IMR-90 (cell line): Measurements from ENCODE around the gene FTO. TPM values are rescaled to one million over a fixed set of nuclear protein-coding genes. Genes with fewer than 3 reads are reported as not detected.

Source experiments
- ATAC-seq: fragments of 200-7000 bp; cut with Tn5 transposase; 2 replicates; pipeline ENCODE4 v1.9.1; 2020; ENCODE audit warnings: low read depth, mild to moderate bottlenecking, moderate library complexity
- BruUV-seq: library from RNA; stranded (reverse); fragments of 400-500 nt; replicated peaks from 2 replicates; lab custom pipeline; 2021; lab: Mats Ljungman, UMichigan
- CTCF ChIA-PET: fragments of 300-600 bp; formaldehyde crosslinking; extraction: SDS; loops from one replicate; lab custom pipeline; 2021; ENCODE audit warnings: antibody characterized with exemption; lab: Yijun Ruan, JAX
- POLR2A ChIA-PET: fragments of 300-600 bp; sonication (Branson Sonifier 250); formaldehyde crosslinking; loops from one replicate; lab custom pipeline; 2022; ENCODE audit warnings: antibody characterized with exemption; ENCODE audit not compliant: unreplicated experiment; lab: Charles Lee
- DNase-seq: peaks from one replicate; pipeline ENCODE4 v3.0.0; 2013
- H2AFZ ChIP-seq: replicated peaks from 2 replicates; pipeline ENCODE3; 2013; ENCODE audit warnings: low read length, mild to moderate bottlenecking; ENCODE audit not compliant: poor library complexity
- H2AK5ac ChIP-seq: 2 replicates; pipeline ENCODE4 v1.6.1; 2013; ENCODE audit warnings: low read depth, low read length, inconsistent platforms
- H2AK9ac ChIP-seq: replicated peaks from 2 replicates; pipeline ENCODE3; 2013; ENCODE audit warnings: mild to moderate bottlenecking, low read depth, low read length, moderate library complexity; ENCODE audit not compliant: poor library complexity
- H2BK120ac ChIP-seq: 2 replicates; pipeline ENCODE4 v1.6.1; 2013; ENCODE audit warnings: low read depth, low read length, inconsistent platforms
- H2BK15ac ChIP-seq: 3 replicates; pipeline ENCODE4 v1.6.1; 2013; ENCODE audit warnings: low read depth, low read length, inconsistent platforms
- H2BK20ac ChIP-seq: 2 replicates; pipeline ENCODE4 v1.6.1; 2013; ENCODE audit warnings: low read depth, mild to moderate bottlenecking, inconsistent platforms, low read length, moderate library complexity
- H2BK5ac ChIP-seq: 2 replicates; pipeline ENCODE4 v1.6.1; 2013; ENCODE audit warnings: mild to moderate bottlenecking, low read depth, low read length, inconsistent platforms; ENCODE audit not compliant: poor library complexity, severe bottlenecking
- H3K14ac ChIP-seq: replicated peaks from 2 replicates; pipeline ENCODE4 v1.6.1; 2013; ENCODE audit warnings: low read depth, low read length, inconsistent platforms
- H3K18ac ChIP-seq: 2 replicates; pipeline ENCODE4 v1.6.1; 2013; ENCODE audit warnings: low read depth, low read length, control low read depth
- H3K23ac ChIP-seq: 2 replicates; pipeline ENCODE4 v1.6.1; 2013; ENCODE audit warnings: low read depth, low read length, inconsistent platforms
- H3K27ac ChIP-seq: 2 replicates; pipeline ENCODE4 v1.5.1; 2013; ENCODE audit warnings: mild to moderate bottlenecking, control low read depth, low read length; ENCODE audit not compliant: insufficient read depth
- H3K27me3 ChIP-seq: 2 replicates; pipeline ENCODE4 v1.6.1; 2013; ENCODE audit warnings: low read length; ENCODE audit not compliant: control insufficient read depth, insufficient read depth
- H3K36me3 ChIP-seq: 2 replicates; pipeline ENCODE4 v1.6.1; 2013; ENCODE audit warnings: low read length, mixed read lengths; ENCODE audit not compliant: control insufficient read depth, insufficient read depth
- H3K4ac ChIP-seq: 2 replicates; pipeline ENCODE4 v1.6.1; 2013; ENCODE audit warnings: low read depth, low read length, inconsistent platforms
- H3K4me1 ChIP-seq: 2 replicates; pipeline ENCODE4 v1.6.1; 2013; ENCODE audit warnings: low read length, mixed read lengths; ENCODE audit not compliant: control insufficient read depth, insufficient read depth
- H3K4me2 ChIP-seq: 2 replicates; pipeline ENCODE4 v1.6.1; 2013; ENCODE audit warnings: low read depth, mild to moderate bottlenecking, control low read depth, low read length, moderate library complexity
- H3K4me3 ChIP-seq: 2 replicates; pipeline ENCODE4 v1.5.1; 2013; ENCODE audit warnings: low read depth, mild to moderate bottlenecking, control low read depth, low read length, moderate library complexity; ENCODE audit not compliant: insufficient read depth
- H3K56ac ChIP-seq: 2 replicates; pipeline ENCODE4 v1.6.1; 2013; ENCODE audit warnings: low read length, inconsistent platforms; ENCODE audit not compliant: insufficient read depth; ENCODE audit errors: extremely low read depth
- H3K79me1 ChIP-seq, 2 experiments: 2 replicates each; pipeline ENCODE4 v1.6.1; 2013; ENCODE audit warnings: low read length in 2 of 2, inconsistent platforms in 1 of 2, low read depth in 1 of 2
- H3K9ac ChIP-seq: 2 replicates; pipeline ENCODE4 v1.6.1; 2013; ENCODE audit warnings: low read depth, low read length, control low read depth
- H3K9me1 ChIP-seq: 2 replicates; pipeline ENCODE4 v1.6.1; 2013; ENCODE audit warnings: low read length, inconsistent platforms; ENCODE audit not compliant: insufficient read depth
- H3K9me3 ChIP-seq: 2 replicates; pipeline ENCODE4 v1.6.1; 2013; ENCODE audit warnings: low read length; ENCODE audit not compliant: control insufficient read depth, insufficient read depth
- H4K20me1 ChIP-seq: 2 replicates; pipeline ENCODE4 v1.6.1; 2013; ENCODE audit warnings: low read length, inconsistent platforms; ENCODE audit not compliant: insufficient read depth
- H4K5ac ChIP-seq: 2 replicates; pipeline ENCODE4 v1.6.1; 2013; ENCODE audit warnings: mild to moderate bottlenecking, low read depth, low read length, control low read depth
- H4K8ac ChIP-seq, 2 experiments: 2 replicates each; pipeline ENCODE4 v1.6.1; 2013; ENCODE audit warnings: low read depth in 2 of 2, low read length in 2 of 2, control low read depth in 1 of 2, inconsistent platforms in 1 of 2
- H4K91ac ChIP-seq: 2 replicates; pipeline ENCODE4 v1.6.1; 2013; ENCODE audit warnings: low read depth, low read length, inconsistent platforms; ENCODE audit not compliant: insufficient read depth
- BHLHE40 ChIP-seq: fragments of 150-350 bp; IDR thresholded peaks from 2 replicates; pipeline ENCODE4 v1.6.1; 2016; ENCODE audit warnings: mild to moderate bottlenecking, low read depth, low read length
- CEBPB ChIP-seq: IDR thresholded peaks from 2 replicates; pipeline ENCODE4 v1.6.1; 2012; ENCODE audit warnings: low read depth, low read length, improper control_type of control experiment
- CHD1 ChIP-seq: IDR thresholded peaks from 2 replicates; pipeline ENCODE4 v1.6.1; 2012; ENCODE audit warnings: low read depth, low read length, improper control_type of control experiment
- FOS ChIP-seq: fragments of 150-350 bp; IDR thresholded peaks from 2 replicates; pipeline ENCODE4 v1.6.1; 2016; ENCODE audit warnings: low read depth, low read length
- MAFK ChIP-seq: IDR thresholded peaks from 2 replicates; pipeline ENCODE4 v1.6.1; 2012; ENCODE audit warnings: low read depth, low read length, improper control_type of control experiment
- MAZ ChIP-seq: IDR thresholded peaks from 2 replicates; pipeline ENCODE4 v1.6.1; 2012; ENCODE audit warnings: low read depth, mild to moderate bottlenecking, low read length, improper control_type of control experiment, moderate library complexity, borderline replicate concordance
- MXI1 ChIP-seq: IDR thresholded peaks from 2 replicates; pipeline ENCODE4 v1.6.1; 2012; ENCODE audit warnings: low read depth, mild to moderate bottlenecking, low read length, moderate library complexity, borderline replicate concordance
- NFE2L2 ChIP-seq: fragments of 150-350 bp; IDR thresholded peaks from 2 replicates; pipeline ENCODE4 v1.6.1; 2016; ENCODE audit warnings: low read depth, mild to moderate bottlenecking, low read length
- POLR2A ChIP-seq: IDR thresholded peaks from 2 replicates; pipeline ENCODE4 v1.6.1; 2012; ENCODE audit warnings: mild to moderate bottlenecking, low read depth, low read length
- RAD21 ChIP-seq: IDR thresholded peaks from 2 replicates; pipeline ENCODE4 v1.6.1; 2012; ENCODE audit warnings: low read length, improper control_type of control experiment
- RCOR1 ChIP-seq: IDR thresholded peaks from 2 replicates; pipeline ENCODE4 v1.6.1; 2012; ENCODE audit warnings: mild to moderate bottlenecking, low read length, improper control_type of control experiment; ENCODE audit not compliant: insufficient replicate concordance
- RFX5 ChIP-seq: IDR thresholded peaks from 2 replicates; pipeline ENCODE4 v1.8.0; 2012; ENCODE audit warnings: low read depth, mild to moderate bottlenecking, low read length, moderate library complexity
- SMC3 ChIP-seq: fragments of 150-350 bp; IDR thresholded peaks from 2 replicates; pipeline ENCODE4 v1.6.1; 2016; ENCODE audit warnings: low read depth, mild to moderate bottlenecking, antibody characterized with exemption, low read length, moderate library complexity
- dilution Hi-C: fragments of 300-500 bp; cut with HindIII; formaldehyde crosslinking; loops from one replicate; pipeline ENCODE4 v1.14.3; 2018; ENCODE audit warnings: low sequenced_read_pairs; ENCODE audit not compliant: unreplicated experiment
- in situ Hi-C: fragments of 300-500 bp; cut with MboI; formaldehyde crosslinking; loops from 3 replicates; pipeline ENCODE4 v1.14.3; 2019; ENCODE audit warnings: low sequenced_read_pairs, inconsistent platforms, mixed read lengths
- intact Hi-C: fragments of 100-400 bp; cut with micrococcal nuclease; formaldehyde crosslinking; loops from 2 replicates; pipeline ENCODE4 v1.10.0; 2022
- polyA plus RNA-seq, 3 experiments: library from polyadenylated mRNA; depleted of rRNA; stranded (reverse); fragments of >200 nt; gene quantifications; 2 replicates each; pipeline ENCODE4 v1.2.3, GENCODE V29; 2012; ENCODE audit warnings: low replicate concordance in 1 of 3
- total RNA-seq: library from RNA; depleted of rRNA; stranded (reverse); fragments of >200 nt; gene quantifications from 2 replicates; pipeline ENCODE4 v1.2.3, GENCODE V29; 2012
- TF ChIP-seq, protein P1 (sequence below): fragments of 150-350 bp; IDR thresholded peaks from 2 replicates; pipeline ENCODE4 v1.6.1; 2017; ENCODE audit warnings: mild to moderate bottlenecking, antibody characterized with exemption, low read length, low read depth
- TF ChIP-seq, protein P2 (sequence below): conservative IDR thresholded peaks from 2 replicates; pipeline ENCODE4 v1.5.1; 2012; ENCODE audit warnings: mild to moderate bottlenecking, low read depth, low read length, improper control_type of control experiment
- TF ChIP-seq, protein P3 (sequence below): fragments of 150-350 bp; IDR thresholded peaks from 2 replicates; pipeline ENCODE4 v1.6.1; 2016; ENCODE audit warnings: low read depth, mild to moderate bottlenecking, low read length, moderate library complexity, borderline replicate concordance

The FTO gene
- total and polyA plus RNA-seq, 2 of the 4 experiments (the other 2 are of a cell fraction): 70.3 to 132 TPM

DNA sequence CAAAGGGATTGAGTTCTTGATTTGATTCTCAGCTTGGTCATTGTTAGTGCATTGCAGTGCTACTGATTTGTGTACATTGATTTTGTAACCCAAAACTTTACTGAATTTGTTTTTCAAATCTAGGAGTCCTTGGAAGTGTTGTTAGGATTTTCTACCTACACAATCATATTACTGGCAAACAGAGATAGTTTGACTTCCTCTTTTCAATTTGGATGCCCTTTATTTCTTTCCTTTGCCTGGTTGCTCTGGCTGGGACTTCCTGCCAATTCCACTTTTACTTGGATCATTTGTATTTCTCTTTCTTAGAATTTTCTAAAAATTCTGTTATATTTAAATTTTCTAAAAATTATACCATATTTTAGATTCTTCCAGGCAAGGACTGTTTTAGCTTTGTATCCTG lies 151.1 kb downstream of the FTO start:
- no peak overlapping the region for H4K5ac ChIP-seq
- H3K9me1 ChIP-seq: no peaks in the 10 kb centered on the region
- POLR2A ChIA-PET: no interaction called here
- no peaks in the 10 kb centered on the region for H3K79me1 ChIP-seq
- no TSS peak for BruUV-seq
- no peak overlapping the region for H3K9ac ChIP-seq
- DNase-seq (no peak), ATAC-seq (no peak)
- no peaks in the 10 kb centered on the region for H3K4me1 ChIP-seq
- H3K18ac ChIP-seq: no peak overlapping the region
- H3K9me3 ChIP-seq: no peaks in the 10 kb centered on the region
- H2BK5ac ChIP-seq: no peak overlapping the region
- CTCF ChIA-PET: no interaction called here
- no peak overlapping the region for H2BK120ac ChIP-seq
- no peak overlapping the region for H3K14ac ChIP-seq
- no peak overlapping the region for H3K56ac ChIP-seq
- H3K4me2 ChIP-seq: no peak overlapping the region
- H3K23ac ChIP-seq: no peak overlapping the region
- no peak for TF ChIP-seq BHLHE40
- TF ChIP-seq, protein P1, sequence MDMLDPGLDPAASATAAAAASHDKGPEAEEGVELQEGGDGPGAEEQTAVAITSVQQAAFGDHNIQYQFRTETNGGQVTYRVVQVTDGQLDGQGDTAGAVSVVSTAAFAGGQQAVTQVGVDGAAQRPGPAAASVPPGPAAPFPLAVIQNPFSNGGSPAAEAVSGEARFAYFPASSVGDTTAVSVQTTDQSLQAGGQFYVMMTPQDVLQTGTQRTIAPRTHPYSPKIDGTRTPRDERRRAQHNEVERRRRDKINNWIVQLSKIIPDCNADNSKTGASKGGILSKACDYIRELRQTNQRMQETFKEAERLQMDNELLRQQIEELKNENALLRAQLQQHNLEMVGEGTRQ: no peak
- TF ChIP-seq MXI1: no peak
- no peak for TF ChIP-seq RAD21
- no peak for TF ChIP-seq RFX5
- TF ChIP-seq, protein P2, sequence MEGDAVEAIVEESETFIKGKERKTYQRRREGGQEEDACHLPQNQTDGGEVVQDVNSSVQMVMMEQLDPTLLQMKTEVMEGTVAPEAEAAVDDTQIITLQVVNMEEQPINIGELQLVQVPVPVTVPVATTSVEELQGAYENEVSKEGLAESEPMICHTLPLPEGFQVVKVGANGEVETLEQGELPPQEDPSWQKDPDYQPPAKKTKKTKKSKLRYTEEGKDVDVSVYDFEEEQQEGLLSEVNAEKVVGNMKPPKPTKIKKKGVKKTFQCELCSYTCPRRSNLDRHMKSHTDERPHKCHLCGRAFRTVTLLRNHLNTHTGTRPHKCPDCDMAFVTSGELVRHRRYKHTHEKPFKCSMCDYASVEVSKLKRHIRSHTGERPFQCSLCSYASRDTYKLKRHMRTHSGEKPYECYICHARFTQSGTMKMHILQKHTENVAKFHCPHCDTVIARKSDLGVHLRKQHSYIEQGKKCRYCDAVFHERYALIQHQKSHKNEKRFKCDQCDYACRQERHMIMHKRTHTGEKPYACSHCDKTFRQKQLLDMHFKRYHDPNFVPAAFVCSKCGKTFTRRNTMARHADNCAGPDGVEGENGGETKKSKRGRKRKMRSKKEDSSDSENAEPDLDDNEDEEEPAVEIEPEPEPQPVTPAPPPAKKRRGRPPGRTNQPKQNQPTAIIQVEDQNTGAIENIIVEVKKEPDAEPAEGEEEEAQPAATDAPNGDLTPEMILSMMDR: no peak
- TF ChIP-seq CEBPB: no peak
- TF ChIP-seq MAZ: no peak
- TF ChIP-seq, protein P3, sequence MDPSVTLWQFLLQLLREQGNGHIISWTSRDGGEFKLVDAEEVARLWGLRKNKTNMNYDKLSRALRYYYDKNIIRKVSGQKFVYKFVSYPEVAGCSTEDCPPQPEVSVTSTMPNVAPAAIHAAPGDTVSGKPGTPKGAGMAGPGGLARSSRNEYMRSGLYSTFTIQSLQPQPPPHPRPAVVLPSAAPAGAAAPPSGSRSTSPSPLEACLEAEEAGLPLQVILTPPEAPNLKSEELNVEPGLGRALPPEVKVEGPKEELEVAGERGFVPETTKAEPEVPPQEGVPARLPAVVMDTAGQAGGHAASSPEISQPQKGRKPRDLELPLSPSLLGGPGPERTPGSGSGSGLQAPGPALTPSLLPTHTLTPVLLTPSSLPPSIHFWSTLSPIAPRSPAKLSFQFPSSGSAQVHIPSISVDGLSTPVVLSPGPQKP: no peak
- no peak for TF ChIP-seq MAFK
- TF ChIP-seq NFE2L2: no peak
- no peak for TF ChIP-seq POLR2A
- TF ChIP-seq CHD1: no peak
- TF ChIP-seq RCOR1: no peak
- no peak for TF ChIP-seq SMC3
- TF ChIP-seq FOS: no peak
- H2AK9ac ChIP-seq: no peak overlapping the region
- no peaks in the 10 kb centered on the region for H3K36me3 ChIP-seq
- H2AK5ac ChIP-seq: no peak overlapping the region
- intact Hi-C loops (no loop called here), dilution Hi-C loops (no loop called here), in situ Hi-C loops (no loop called here)
- no peak overlapping the region for H3K27ac ChIP-seq
- no peak overlapping the region for H2AFZ ChIP-seq
- no peak overlapping the region for H2BK20ac ChIP-seq
- no peak overlapping the region for H3K4ac ChIP-seq
- H4K20me1 ChIP-seq: no peaks in the 10 kb centered on the region
- no peak overlapping the region for H3K4me3 ChIP-seq
- H4K91ac ChIP-seq: no peak overlapping the region
- H2BK15ac ChIP-seq: no peak overlapping the region
- no peaks in the 10 kb centered on the region for H3K27me3 ChIP-seq
- no peak overlapping the region for H4K8ac ChIP-seq
